ENCODE results near the gene PRKCQ.
"Not testable (repeated sequence)": the region's sequence is repeated elsewhere in the genome, so short reads cannot be mapped to it uniquely, and the experiment has no call there.

The PRKCQ gene

GRCh38 chr10:6595499-6595898 lies 15.4 kb upstream of the PRKCQ start:
- DNase-seq (ENCODE audit: low spot score) = no peak

- no peak for DNase-seq (ENCODE audit: low spot score)
These were observed 13.2 kb upstream of the PRKCQ start for GRCh38 chr10:6593241-6593671.

- no peak for DNase-seq (ENCODE audit: low spot score)
These were observed 12.0 kb upstream of the PRKCQ start for GRCh38 chr10:6592080-6592479.

GRCh38 chr10:6591668-6592067 lies 11.6 kb upstream of the PRKCQ start:
- DNase-seq (ENCODE audit: low spot score) = no peak

GRCh38 chr10:6590100-6590499 lies 10.0 kb upstream of the PRKCQ start:
- DNase-seq (ENCODE audit: low spot score) = no peak

GRCh38 chr10:6589287-6590094 lies 9.4 kb upstream of the PRKCQ start:
- no peak for DNase-seq (ENCODE audit: low spot score)

GRCh38 chr10:6588845-6589244 lies 8.8 kb upstream of the PRKCQ start:
- DNase-seq (ENCODE audit: low spot score) = no peak

- DNase-seq (ENCODE audit: low spot score) = no peak
These were observed 8.0 kb upstream of the PRKCQ start for GRCh38 chr10:6588082-6588481.

- DNase-seq (ENCODE audit: low spot score) = no peak
These were observed 6.4 kb upstream of the PRKCQ start for GRCh38 chr10:6586501-6586900.

GRCh38 chr10:6583447-6583846 lies 3.4 kb upstream of the PRKCQ start:
- no peak for DNase-seq (ENCODE audit: low spot score)

GRCh38 chr10:6582913-6583312 lies 2.8 kb upstream of the PRKCQ start:
- DNase-seq (ENCODE audit: low spot score) = not testable (repeated sequence)

GRCh38 chr10:6582298-6582697 lies 2.2 kb upstream of the PRKCQ start:
- no peak for DNase-seq (ENCODE audit: low spot score)

- DNase-seq (ENCODE audit: low spot score) = no peak
These were observed 1.7 kb upstream of the PRKCQ start for GRCh38 chr10:6581778-6582228.

- DNase-seq (ENCODE audit: low spot score) = not testable (repeated sequence)
These were observed 1.1 kb upstream of the PRKCQ start for GRCh38 chr10:6581223-6581622.

GRCh38 chr10:6580279-6581029 lies 378 bp upstream of the PRKCQ start:
- peak; percentile 82 for DNase-seq (ENCODE audit: low spot score)

GRCh38 chr10:6579183-6579903 lies 733 bp downstream of the PRKCQ start:
- no peak for DNase-seq (ENCODE audit: low spot score)

GRCh38 chr10:6578795-6579182 lies 1.3 kb downstream of the PRKCQ start:
- no peak for DNase-seq (ENCODE audit: low spot score)

- DNase-seq (ENCODE audit: low spot score) = no peak
These were observed 1.8 kb downstream of the PRKCQ start for GRCh38 chr10:6578251-6578771.

- DNase-seq (ENCODE audit: low spot score) = no peak
These were observed 3.8 kb downstream of the PRKCQ start for GRCh38 chr10:6576326-6576725.

- no peak for DNase-seq (ENCODE audit: low spot score)
These were observed 5.4 kb downstream of the PRKCQ start for GRCh38 chr10:6574664-6575176.

GRCh38 chr10:6570893-6571292 lies 9.2 kb downstream of the PRKCQ start:
- DNase-seq (ENCODE audit: low spot score) = no peak

- no peak for DNase-seq (ENCODE audit: low spot score)
These were observed 10.8 kb downstream of the PRKCQ start for GRCh38 chr10:6569259-6569658.
